Stimulated activated CD8-positive, alpha-beta memory T cell treated with anti-CD3 and anti-CD28 coated beads, Interleukin-12 subunit alpha, Interleukin-12 subunit beta, amount 100 ng/mL, for 1 hour (primary cell): ENCODE results near the gene FGF12.
"Not testable (repeated sequence)": the region's sequence is repeated elsewhere in the genome, so short reads cannot be mapped to it uniquely, and the experiment has no call there.

ENCODE experiments used
- DNase-seq: peaks from one replicate; pipeline ENCODE4 v3.0.0-alpha.2; 2020; ENCODE audit warnings: low read depth

Gene FGF12

GRCh38 chr3:192727032-192727847, at the start of gene FGF12:
FGF12 (minus strand) TSS chr3:192727541.
- DNase-seq, result no peak

- not testable (repeated sequence) for DNase-seq
Observed at GRCh38 chr3:192774341-192774740, 47.0 kb upstream of the FGF12 start.

- no peak for DNase-seq
Observed at GRCh38 chr3:192772240-192772894, 45.0 kb upstream of the FGF12 start.

GRCh38 chr3:192758654-192759053, 31.3 kb upstream of the FGF12 start:
- no peak for DNase-seq

- no peak for DNase-seq
Observed at GRCh38 chr3:192751148-192751547, 23.8 kb upstream of the FGF12 start.

GRCh38 chr3:192750201-192750600, 22.9 kb upstream of the FGF12 start:
- DNase-seq, result no peak

GRCh38 chr3:192747746-192748145, 20.4 kb upstream of the FGF12 start:
- DNase-seq, result no peak

- DNase-seq, result no peak
Observed at GRCh38 chr3:192747145-192747544, 19.8 kb upstream of the FGF12 start.

GRCh38 chr3:192745150-192745549, 17.8 kb upstream of the FGF12 start:
- no peak for DNase-seq

GRCh38 chr3:192744604-192745003, 17.3 kb upstream of the FGF12 start:
- DNase-seq, result not testable (repeated sequence)

GRCh38 chr3:192737506-192737905, 10.2 kb upstream of the FGF12 start:
- DNase-seq, result no peak

GRCh38 chr3:192731233-192731632, 3.9 kb upstream of the FGF12 start:
- DNase-seq, result no peak

- no peak for DNase-seq
Observed at GRCh38 chr3:192726385-192726784, 956 bp downstream of the FGF12 start.

GRCh38 chr3:192719964-192720363, 7.4 kb downstream of the FGF12 start:
- no peak for DNase-seq

- DNase-seq, result no peak
Observed at GRCh38 chr3:192718156-192718555, 9.2 kb downstream of the FGF12 start.

- no peak for DNase-seq
Observed at GRCh38 chr3:192715126-192715525, 12.2 kb downstream of the FGF12 start.

GRCh38 chr3:192711126-192711525, 16.2 kb downstream of the FGF12 start:
- not testable (repeated sequence) for DNase-seq

GRCh38 chr3:192710366-192710765, 17.0 kb downstream of the FGF12 start:
- no peak for DNase-seq

GRCh38 chr3:192706272-192706671, 21.1 kb downstream of the FGF12 start:
- DNase-seq, result no peak

GRCh38 chr3:192700885-192701284, 26.5 kb downstream of the FGF12 start:
- no peak for DNase-seq

GRCh38 chr3:192696943-192697587, 30.3 kb downstream of the FGF12 start:
- no peak for DNase-seq

GRCh38 chr3:192687488-192688152, 39.7 kb downstream of the FGF12 start:
- no peak for DNase-seq
